ENCODE measurements around the gene SRGAP1. TPM values are rescaled to one million over a fixed set of nuclear protein-coding genes. Genes with fewer than 3 reads are reported as not detected.
"Not testable (repeated sequence)": the region's sequence is repeated elsewhere in the genome, so short reads cannot be mapped to it uniquely, and the experiment has no call there.

Gene SRGAP1
- total and polyA plus RNA-seq, 4 donors: 1.8 to 12.4 (median 6.2) TPM

- no peaks in the 10 kb centered on the region for H3K9me3 ChIP-seq (ENCODE audit: control insufficient read depth in 4 of 4, insufficient read depth in 3 of 4, low read length in 3 of 4)
- no peak for DNase-seq
- TF ChIP-seq CTCF (IDR thresholded peaks at IDR 0.05; ENCODE audit: control extremely low read depth, extremely low read depth): no peak
- no peaks in the 10 kb centered on the region for H3K4me1 ChIP-seq (ENCODE audit: control insufficient read depth in 5 of 5, insufficient read depth in 5 of 5, low read length in 5 of 5)
- ATAC-seq (ENCODE audit: insufficient read depth, low FRiP score): no peak
- no peak overlapping the region for H3K27ac ChIP-seq (ENCODE audit: low read depth in 1 of 2, low read length in 1 of 2)
- H3K9ac ChIP-seq (ENCODE audit: insufficient read depth in 1 of 2, low read length in 2 of 2): no peak overlapping the region
- WGBS, 2 donors: 96% methylated on average over 9 of the region's 9 CpGs
- H3K4me3 ChIP-seq: no peak overlapping the region
- no peaks in the 10 kb centered on the region for H3K27me3 ChIP-seq (ENCODE audit: control insufficient read depth in 3 of 3, insufficient read depth in 3 of 3, low read length in 2 of 3)
- no peaks in the 10 kb centered on the region for H3K36me3 ChIP-seq (ENCODE audit: control insufficient read depth in 4 of 4, insufficient read depth in 4 of 4, low read length in 4 of 4)
These were observed 6.1 kb upstream of the SRGAP1 start for GRCh38 chr12:63838411-63838810.

GRCh38 chr12:63841011-63841410 lies 3.5 kb upstream of the SRGAP1 start:
- no peak for TF ChIP-seq CTCF (IDR thresholded peaks at IDR 0.05; ENCODE audit: control extremely low read depth, extremely low read depth)
- H3K27ac ChIP-seq (ENCODE audit: low read depth in 1 of 2, low read length in 1 of 2): no peak overlapping the region
- no peak overlapping the region for H3K4me3 ChIP-seq
- no peaks in the 10 kb centered on the region for H3K36me3 ChIP-seq (ENCODE audit: control insufficient read depth in 4 of 4, insufficient read depth in 4 of 4, low read length in 4 of 4)
- DNase-seq (no peak), ATAC-seq (ENCODE audit: insufficient read depth, low FRiP score) (no peak)
- no peaks in the 10 kb centered on the region for H3K27me3 ChIP-seq (ENCODE audit: control insufficient read depth in 3 of 3, insufficient read depth in 3 of 3, low read length in 2 of 3)
- H3K9me3 ChIP-seq (ENCODE audit: control insufficient read depth in 4 of 4, insufficient read depth in 3 of 4, low read length in 3 of 4): no peaks in the 10 kb centered on the region
- 63 to 74% methylated on average over 3 of the region's 3 CpGs for WGBS, 2 donors
- H3K9ac ChIP-seq (ENCODE audit: insufficient read depth in 1 of 2, low read length in 2 of 2): no peak overlapping the region
- peaks cover 0 to 5% (median 2%) of the 10 kb centered on the region in 5 donors for H3K4me1 ChIP-seq (ENCODE audit: control insufficient read depth in 5 of 5, insufficient read depth in 5 of 5, low read length in 5 of 5)

- Histone ChIP-seq H3K9me3 (ENCODE audit: control insufficient read depth in 4 of 4, insufficient read depth in 3 of 4, low read length in 3 of 4) (no peaks in the 10 kb centered on the region), H3K4me3 (no peak overlapping the region), H3K9ac (ENCODE audit: insufficient read depth in 1 of 2, low read length in 2 of 2) (no peak overlapping the region), H3K27me3 (ENCODE audit: control insufficient read depth in 3 of 3, insufficient read depth in 3 of 3, low read length in 2 of 3) (no peaks in the 10 kb centered on the region), H3K4me1 (ENCODE audit: control insufficient read depth in 5 of 5, insufficient read depth in 5 of 5, low read length in 5 of 5) (peaks cover 2 to 10% (median 7%) of the 10 kb centered on the region in 5 donors), H3K27ac (ENCODE audit: low read depth in 1 of 2, low read length in 1 of 2) (no peak overlapping the region), H3K36me3 (ENCODE audit: control insufficient read depth in 4 of 4, insufficient read depth in 4 of 4, low read length in 4 of 4) (no peaks in the 10 kb centered on the region)
- no peak for TF ChIP-seq CTCF (IDR thresholded peaks at IDR 0.05; ENCODE audit: control extremely low read depth, extremely low read depth)
- DNase-seq: no peak
- no peak for ATAC-seq (ENCODE audit: insufficient read depth, low FRiP score)
- WGBS, 2 donors: 67 to 78% methylated on average over 4 of the region's 4 CpGs
These were observed 2.9 kb upstream of the SRGAP1 start for GRCh38 chr12:63841571-63841970.

GRCh38 chr12:63842750-63843149 lies 1.8 kb upstream of the SRGAP1 start:
- not testable (repeated sequence) for H3K9me3 ChIP-seq (ENCODE audit: control insufficient read depth in 4 of 4, insufficient read depth in 3 of 4, low read length in 3 of 4); H3K9ac ChIP-seq (ENCODE audit: insufficient read depth in 1 of 2, low read length in 2 of 2); DNase-seq; H3K27me3 ChIP-seq (ENCODE audit: control insufficient read depth in 3 of 3, insufficient read depth in 3 of 3, low read length in 2 of 3); H3K36me3 ChIP-seq (ENCODE audit: control insufficient read depth in 4 of 4, insufficient read depth in 4 of 4, low read length in 4 of 4); H3K27ac ChIP-seq (ENCODE audit: low read depth in 1 of 2, low read length in 1 of 2); ATAC-seq (ENCODE audit: insufficient read depth, low FRiP score); H3K4me3 ChIP-seq
- H3K4me1 ChIP-seq (ENCODE audit: control insufficient read depth in 5 of 5, insufficient read depth in 5 of 5, low read length in 5 of 5): peaks cover 2 to 14% (median 11%) of the 10 kb centered on the region in 5 donors
- 95 to 97% methylated on average over 17 of the region's 17 CpGs for WGBS, 2 donors

Measured in lung (tissue), 12 donors.